K562 (cell line): ENCODE data around the gene AKNA. TPM values are rescaled to one million over a fixed set of nuclear protein-coding genes. Genes with fewer than 3 reads are reported as not detected.

Experiments
- ATAC-seq: fragments of 200-7000 bp; cut with Tn5 transposase; 3 replicates; pipeline ENCODE4 v1.9.1; 2020; ENCODE audit warnings: moderate library complexity
- BruUV-seq: library from RNA; stranded (reverse); fragments of 400-500 nt; replicated peaks from 2 replicates; lab custom pipeline; 2021; lab: Mats Ljungman, UMichigan
- CTCF ChIA-PET: fragments of 300-600 bp; formaldehyde crosslinking; extraction: SDS; loops from one replicate; lab custom pipeline; 2021; ENCODE audit warnings: low intra/inter-chr PET ratio; lab: Yijun Ruan, JAX
- POLR2A ChIA-PET: fragments of 300-600, 350-650 bp; sonication (Branson Sonifier 250); formaldehyde crosslinking; extraction: SDS; loops from one replicate; lab custom pipeline; 2021; ENCODE audit warnings: antibody characterized with exemption, inconsistent platforms; lab: Yijun Ruan, JAX
- DNase-seq, 4 experiments: peaks; one replicate each; pipeline versions ENCODE4 v3.0.0 to v3.0.0-alpha.2; 2011 to 2018; ENCODE audit warnings: low spot score in 3 of 4, mixed read lengths in 3 of 4; ENCODE audit errors: extremely low read depth in 1 of 4
- FAIRE-seq: peaks from 2 replicates; lab custom pipeline; 2011; peaks lifted over from hg19 to GRCh38; lab: Jason Lieb, UNC
- H2AFZ ChIP-seq: 2 replicates; pipeline ENCODE4 v1.6.0; 2011; ENCODE audit warnings: low read depth, low read length, control low read depth, inconsistent platforms
- H3K27ac ChIP-seq: fragments of 200-600 bp; 3 replicates; pipeline ENCODE4 v1.8.0; 2011; ENCODE audit warnings: low read depth, mild to moderate bottlenecking, control low read depth, inconsistent platforms, low read length, moderate library complexity, mixed read lengths; ENCODE audit errors: extremely low read depth
- H3K27me3 ChIP-seq, 2 experiments: fragments of 300-600 bp in 1 of 2; 2 replicates in 1 of 2; 3 replicates in 1 of 2; pipeline versions ENCODE4 v1.6.0 to v1.8.0; 2011; ENCODE audit warnings: inconsistent platforms in 2 of 2, low read length in 2 of 2, mild to moderate bottlenecking in 1 of 2, mixed read lengths in 1 of 2, moderate library complexity in 1 of 2; ENCODE audit not compliant: control insufficient read depth in 2 of 2, insufficient read depth in 2 of 2
- H3K36me3 ChIP-seq: fragments of 300-600 bp; 3 replicates; pipeline ENCODE4 v1.8.0; 2011; ENCODE audit warnings: mild to moderate bottlenecking, low read length, inconsistent platforms; ENCODE audit not compliant: control insufficient read depth, insufficient read depth
- H3K4me1 ChIP-seq, 2 experiments: fragments of 200-600 bp in 1 of 2; replicated peaks in 1 of 2; 2 replicates in 1 of 2; 3 replicates in 1 of 2; pipeline versions ENCODE4 v1.5.1 to v1.8.0; 2011; ENCODE audit warnings: inconsistent platforms in 2 of 2, low read length in 2 of 2, mild to moderate bottlenecking in 1 of 2, mixed read lengths in 1 of 2, moderate library complexity in 1 of 2; ENCODE audit not compliant: control insufficient read depth in 2 of 2, insufficient read depth in 2 of 2
- H3K4me2 ChIP-seq: 2 replicates; pipeline ENCODE4 v1.6.1; 2011; ENCODE audit warnings: low read length, control low read depth, inconsistent platforms, mixed read lengths; ENCODE audit not compliant: insufficient read depth
- H3K4me3 ChIP-seq: fragments of 200-600 bp; sonication (generic), shearing (Covaris generic); 2 replicates; pipeline ENCODE4 v1.5.1; 2016; ENCODE audit warnings: control low read depth, inconsistent platforms
- H3K79me2 ChIP-seq: fragments of 200-600 bp; 3 replicates; pipeline ENCODE4 v1.8.0; 2011; ENCODE audit warnings: low read length, inconsistent platforms; ENCODE audit not compliant: control insufficient read depth, insufficient read depth
- H3K9ac ChIP-seq, 2 experiments: 2 replicates each; pipeline versions ENCODE4 v1.6.0 to v1.6.1; 2011; ENCODE audit warnings: low read depth in 2 of 2, low read length in 2 of 2, control low read depth in 1 of 2, inconsistent platforms in 1 of 2, mild to moderate bottlenecking in 1 of 2, mixed read lengths in 1 of 2; ENCODE audit not compliant: insufficient read depth in 1 of 2
- H3K9me1 ChIP-seq: one replicate; pipeline ENCODE4 v1.6.0; 2011; ENCODE audit warnings: inconsistent platforms, mild to moderate bottlenecking, low read length, moderate library complexity; ENCODE audit not compliant: control insufficient read depth, insufficient read depth
- H3K9me3 ChIP-seq: replicated peaks from 2 replicates; pipeline ENCODE4 v1.5.1; 2011; ENCODE audit warnings: low read depth, low read length, inconsistent platforms; ENCODE audit not compliant: control insufficient read depth, insufficient read depth
- H4K20me1 ChIP-seq: replicated peaks from 2 replicates; pipeline ENCODE4 v1.6.1; 2011; ENCODE audit warnings: low read length, inconsistent platforms, mixed read lengths; ENCODE audit not compliant: control insufficient read depth, insufficient read depth
- BHLHE40 ChIP-seq: IDR thresholded peaks from 2 replicates; pipeline ENCODE4 v1.6.1; 2011; ENCODE audit warnings: low read length, improper control_type of control experiment
- BRD9 ChIP-seq: fragments of 450-650 bp; IDR thresholded peaks from 2 replicates; pipeline ENCODE4 v1.6.1; 2018; ENCODE audit warnings: low read depth; ENCODE audit not compliant: partially characterized antibody
- ETV1 ChIP-seq: fragments of 450-650 bp; conservative IDR thresholded peaks from 2 replicates; pipeline ENCODE4 v1.6.1; 2016; ENCODE audit warnings: missing genetic modification characterization, control low read depth, low read depth, missing compliant biosample characterization
- GABPB2 ChIP-seq: fragments of 250-450 bp; sonication (Bioruptor Pico); conservative IDR thresholded peaks from 2 replicates; pipeline ENCODE4 v1.5.1; 2021; ENCODE audit warnings: mild to moderate bottlenecking
- MEF2D ChIP-seq: conservative IDR thresholded peaks from 2 replicates; pipeline ENCODE4 v1.6.1; 2016; ENCODE audit warnings: low read depth, missing genetic modification characterization, missing compliant biosample characterization
- SUPT5H ChIP-seq: fragments of 450-650 bp; IDR thresholded peaks from 2 replicates; pipeline ENCODE4 v1.6.1; 2016
- TAF1 ChIP-seq: IDR thresholded peaks from 2 replicates; pipeline ENCODE4 v1.6.1; 2011; ENCODE audit warnings: mild to moderate bottlenecking, low read length, moderate library complexity; ENCODE audit not compliant: insufficient read depth, control insufficient read depth, severe bottlenecking; ENCODE audit errors: extremely low read depth
- TOE1 ChIP-seq, 2 experiments: fragments of 450-650 bp in 1 of 2; sonication (generic) in 1 of 2; formaldehyde crosslinking in 1 of 2; IDR thresholded peaks; 2 replicates each; pipeline versions ENCODE4 v1.7.1 to v1.8.0; 2016 to 2022; ENCODE audit warnings: borderline replicate concordance in 2 of 2, mild to moderate bottlenecking in 2 of 2, antibody characterized with exemption in 1 of 2, inconsistent platforms in 1 of 2, low read depth in 1 of 2, missing genetic modification reagents in 1 of 2, moderate library complexity in 1 of 2
- TRIM28 ChIP-seq: fragments of 450-650 bp; IDR thresholded peaks from 2 replicates; pipeline ENCODE4 v1.6.1; 2017
- ZNF347 ChIP-seq: fragments of 450-650 bp; formaldehyde crosslinking; IDR thresholded peaks from 2 replicates; pipeline ENCODE4 v1.4.0; 2020; ENCODE audit warnings: low read depth, mild to moderate bottlenecking, moderate library complexity
- ZNF583 ChIP-seq: fragments of 250-450 bp; sonication (Bioruptor Pico); IDR thresholded peaks from 2 replicates; pipeline ENCODE4 v1.4.0; 2020
- WGBS: fragments of 100-300 bp; shearing (Covaris generic); methylation state at CpG from one replicate; pipeline ENCODE4 v1.1.6; 2016; ENCODE audit warnings: low coverage, mixed read lengths; ENCODE audit not compliant: insufficient coverage; ENCODE audit errors: missing lambda C conversion rate; 5-methylcytosine and 5-hydroxymethylcytosine counted together
- in situ Hi-C: fragments of 300-500 bp; cut with MboI; formaldehyde crosslinking; loops from 4 replicates; pipeline ENCODE4 v1.15.0; 2018; ENCODE audit warnings: inconsistent platforms, mixed read lengths
- intact Hi-C: fragments of 100-400 bp; cut with micrococcal nuclease; formaldehyde crosslinking; loops from 2 replicates; pipeline ENCODE4 v1.14.2; 2022
- polyA plus RNA-seq, 8 experiments: library from polyadenylated mRNA; depleted of rRNA in 4 of 8; stranded (reverse) in 5 of 8; unstranded in 3 of 8; fragments of >200 nt; fragmentation: Nextera tagmentation in 2 of 8; fragmentation: Illumina TruSeq in 1 of 8; extraction: Ambion mirVana in 2 of 8; extraction: Trizol in 1 of 8; gene quantifications; 2 replicates each; pipeline versions ENCODE4 v1.2.1 to v1.2.3, GENCODE V29; 2011 to 2014; ENCODE audit warnings: inconsistent platforms in 1 of 8, missing spikeins in 1 of 8
- total RNA-seq, 7 experiments: library from RNA; depleted of rRNA in 6 of 7; stranded (reverse); fragments of >200 nt in 6 of 7; fragmentation: Illumina TruSeq in 2 of 7; extraction: Trizol in 2 of 7; gene quantifications; 2 replicates each; pipeline versions ENCODE4 v1.2.1 to v1.2.3, GENCODE V29; 2011 to 2021; ENCODE audit warnings: low replicate concordance in 1 of 7
- TF ChIP-seq, protein P1 (sequence below): sonication (generic); formaldehyde crosslinking; IDR thresholded peaks from 2 replicates; pipeline ENCODE4 v1.8.0; 2023; ENCODE audit warnings: missing genetic modification reagents, mild to moderate bottlenecking, borderline replicate concordance
- TF ChIP-seq, protein P2 (sequence below): fragments of 450-650 bp; formaldehyde crosslinking; IDR thresholded peaks from 2 replicates; pipeline ENCODE4 v1.4.0; 2020; ENCODE audit warnings: mild to moderate bottlenecking, moderate library complexity

AKNA gene
- total and polyA plus RNA-seq, 9 of the 15 experiments (the other 6 are each of a cell fraction or from before 2014, with no cell fraction given), result 0.29 to 20.5 (median 3.9) TPM

DNA sequence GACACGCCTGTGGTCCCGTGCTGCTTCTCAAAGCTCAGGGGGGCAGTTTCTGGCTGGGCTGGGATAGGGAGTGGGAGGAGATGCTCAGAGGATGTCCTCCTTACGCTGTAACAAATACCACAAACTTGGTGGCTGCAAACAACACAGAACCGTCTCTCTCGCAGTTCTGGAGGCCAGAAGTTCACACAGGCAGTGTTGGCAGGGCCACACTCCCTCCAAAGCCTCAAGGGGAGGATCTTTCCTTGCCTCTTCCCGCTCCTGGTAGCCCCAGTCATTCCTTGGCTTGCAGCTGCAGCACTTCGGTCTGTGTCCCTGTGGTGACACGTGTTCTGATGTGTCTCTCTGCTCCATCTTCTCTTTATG lies 75.3 kb downstream of the AKNA start (continued):
- TF ChIP-seq, protein P1, sequence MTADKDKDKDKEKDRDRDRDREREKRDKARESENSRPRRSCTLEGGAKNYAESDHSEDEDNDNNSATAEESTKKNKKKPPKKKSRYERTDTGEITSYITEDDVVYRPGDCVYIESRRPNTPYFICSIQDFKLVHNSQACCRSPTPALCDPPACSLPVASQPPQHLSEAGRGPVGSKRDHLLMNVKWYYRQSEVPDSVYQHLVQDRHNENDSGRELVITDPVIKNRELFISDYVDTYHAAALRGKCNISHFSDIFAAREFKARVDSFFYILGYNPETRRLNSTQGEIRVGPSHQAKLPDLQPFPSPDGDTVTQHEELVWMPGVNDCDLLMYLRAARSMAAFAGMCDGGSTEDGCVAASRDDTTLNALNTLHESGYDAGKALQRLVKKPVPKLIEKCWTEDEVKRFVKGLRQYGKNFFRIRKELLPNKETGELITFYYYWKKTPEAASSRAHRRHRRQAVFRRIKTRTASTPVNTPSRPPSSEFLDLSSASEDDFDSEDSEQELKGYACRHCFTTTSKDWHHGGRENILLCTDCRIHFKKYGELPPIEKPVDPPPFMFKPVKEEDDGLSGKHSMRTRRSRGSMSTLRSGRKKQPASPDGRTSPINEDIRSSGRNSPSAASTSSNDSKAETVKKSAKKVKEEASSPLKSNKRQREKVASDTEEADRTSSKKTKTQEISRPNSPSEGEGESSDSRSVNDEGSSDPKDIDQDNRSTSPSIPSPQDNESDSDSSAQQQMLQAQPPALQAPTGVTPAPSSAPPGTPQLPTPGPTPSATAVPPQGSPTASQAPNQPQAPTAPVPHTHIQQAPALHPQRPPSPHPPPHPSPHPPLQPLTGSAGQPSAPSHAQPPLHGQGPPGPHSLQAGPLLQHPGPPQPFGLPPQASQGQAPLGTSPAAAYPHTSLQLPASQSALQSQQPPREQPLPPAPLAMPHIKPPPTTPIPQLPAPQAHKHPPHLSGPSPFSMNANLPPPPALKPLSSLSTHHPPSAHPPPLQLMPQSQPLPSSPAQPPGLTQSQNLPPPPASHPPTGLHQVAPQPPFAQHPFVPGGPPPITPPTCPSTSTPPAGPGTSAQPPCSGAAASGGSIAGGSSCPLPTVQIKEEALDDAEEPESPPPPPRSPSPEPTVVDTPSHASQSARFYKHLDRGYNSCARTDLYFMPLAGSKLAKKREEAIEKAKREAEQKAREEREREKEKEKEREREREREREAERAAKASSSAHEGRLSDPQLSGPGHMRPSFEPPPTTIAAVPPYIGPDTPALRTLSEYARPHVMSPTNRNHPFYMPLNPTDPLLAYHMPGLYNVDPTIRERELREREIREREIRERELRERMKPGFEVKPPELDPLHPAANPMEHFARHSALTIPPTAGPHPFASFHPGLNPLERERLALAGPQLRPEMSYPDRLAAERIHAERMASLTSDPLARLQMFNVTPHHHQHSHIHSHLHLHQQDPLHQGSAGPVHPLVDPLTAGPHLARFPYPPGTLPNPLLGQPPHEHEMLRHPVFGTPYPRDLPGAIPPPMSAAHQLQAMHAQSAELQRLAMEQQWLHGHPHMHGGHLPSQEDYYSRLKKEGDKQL (CRISPR knock-in tag), result no peak
- TF ChIP-seq TAF1, result no peak

DNA sequence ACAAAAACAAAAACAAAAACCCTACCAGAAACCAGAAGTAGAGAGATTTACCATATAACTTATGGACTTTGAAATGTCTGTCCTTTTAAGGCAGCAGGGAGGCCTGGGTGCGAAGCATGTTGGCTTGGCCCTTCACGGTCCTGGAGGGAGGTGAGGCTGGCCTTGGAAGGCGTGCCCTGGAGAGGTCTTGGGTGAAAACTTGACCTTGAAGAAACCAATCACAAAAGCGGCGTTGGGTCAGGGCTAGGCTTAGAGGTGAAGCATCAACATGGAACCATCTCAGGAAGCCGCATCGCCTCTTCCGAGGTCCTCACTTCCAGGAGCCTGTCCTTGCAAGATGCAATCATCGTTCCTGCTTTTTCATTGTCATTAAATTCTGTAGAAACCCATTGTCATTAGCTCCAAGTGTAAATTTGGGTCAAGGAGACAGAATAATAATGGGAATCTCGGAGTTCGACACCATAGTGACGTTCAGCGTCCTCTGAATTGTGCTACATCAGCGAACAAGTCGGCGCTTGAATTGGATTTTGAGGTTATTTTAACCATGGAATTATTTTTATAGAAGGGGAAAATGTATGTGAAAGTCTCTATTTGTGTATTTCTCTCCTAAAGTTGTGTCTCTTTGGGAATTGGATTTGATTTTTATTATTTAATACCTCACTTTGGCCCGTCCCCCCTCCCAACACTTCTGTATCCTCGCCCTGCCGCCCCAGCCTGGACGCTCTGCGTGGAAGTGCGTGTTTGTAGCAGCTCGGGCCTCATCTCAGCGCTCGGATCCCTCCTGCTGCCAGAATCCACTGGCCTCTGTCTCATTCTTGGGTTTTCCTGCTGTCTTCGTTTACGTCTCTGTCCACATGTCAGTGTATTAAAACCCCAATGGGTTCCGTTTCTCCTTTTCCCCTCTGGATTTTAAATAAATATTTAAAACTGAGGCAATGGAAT lies 75.9 kb downstream of the AKNA start:
- CTCF ChIA-PET, result no interaction called here
- no peak overlapping the region for H3K4me3 ChIP-seq
- no peak for TF ChIP-seq MEF2D
- no peak for TF ChIP-seq ZNF583 (CRISPR knock-in tag)
- no peak for TF ChIP-seq ZNF347 (CRISPR knock-in tag)
- TF ChIP-seq BRD9, result no peak
- TF ChIP-seq, protein P2, sequence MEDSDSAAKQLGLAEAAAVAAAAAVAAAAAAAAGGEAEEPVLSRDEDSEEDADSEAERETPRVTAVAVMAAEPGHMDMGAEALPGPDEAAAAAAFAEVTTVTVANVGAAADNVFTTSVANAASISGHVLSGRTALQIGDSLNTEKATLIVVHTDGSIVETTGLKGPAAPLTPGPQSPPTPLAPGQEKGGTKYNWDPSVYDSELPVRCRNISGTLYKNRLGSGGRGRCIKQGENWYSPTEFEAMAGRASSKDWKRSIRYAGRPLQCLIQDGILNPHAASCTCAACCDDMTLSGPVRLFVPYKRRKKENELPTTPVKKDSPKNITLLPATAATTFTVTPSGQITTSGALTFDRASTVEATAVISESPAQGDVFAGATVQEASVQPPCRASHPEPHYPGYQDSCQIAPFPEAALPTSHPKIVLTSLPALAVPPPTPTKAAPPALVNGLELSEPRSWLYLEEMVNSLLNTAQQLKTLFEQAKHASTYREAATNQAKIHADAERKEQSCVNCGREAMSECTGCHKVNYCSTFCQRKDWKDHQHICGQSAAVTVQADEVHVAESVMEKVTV, result no peak
- no peak for TF ChIP-seq GABPB2 (CRISPR knock-in tag)
- no peak for TF ChIP-seq BHLHE40
- no peak for TF ChIP-seq TOE1 (IDR thresholded peaks at IDR 0.05; ENCODE audit: borderline replicate concordance)
- no peak for TF ChIP-seq TOE1 (CRISPR knock-in tag; IDR thresholded peaks at IDR 0.05; ENCODE audit: borderline replicate concordance, low read depth)
- TF ChIP-seq ETV1, result no peak
- no peak for TF ChIP-seq SUPT5H
- no peak for TF ChIP-seq TRIM28

More for the DNA sequence above, 75.9 kb downstream of the AKNA start:
- BruUV-seq, result no TSS peak
- no peak overlapping the region for H3K27ac ChIP-seq
- POLR2A ChIA-PET, result interaction anchor here (0.6 kb wide), 1 partner anchor 725 kb away, joined by 4 read pairs; no protein-coding TSS in a partner anchor
- intact Hi-C loops, result no loop called here
- H3K27me3 ChIP-seq, result peaks cover 24 to 53% of the 10 kb centered on the region in 2 experiments
- ATAC-seq (no peak), FAIRE-seq (no peak), DNase-seq (no peak)
- H3K9me3 ChIP-seq, result no peaks in the 10 kb centered on the region
- no peaks in the 10 kb centered on the region for H3K79me2 ChIP-seq
- H3K9me1 ChIP-seq, result no peaks in the 10 kb centered on the region
- 13% methylated on average over 28 of the region's 28 CpGs for WGBS
- no peak overlapping the region for H3K4me2 ChIP-seq
- H3K4me1 ChIP-seq, result no peaks in the 10 kb centered on the region
- in situ Hi-C loops, result no loop called here
- H4K20me1 ChIP-seq, result no peaks in the 10 kb centered on the region
- no peaks in the 10 kb centered on the region for H3K36me3 ChIP-seq
- H3K9ac ChIP-seq, result no peak overlapping the region
- H2AFZ ChIP-seq, result no peak overlapping the region
